NB4 (cell line): ENCODE results near the gene AKIRIN1.
"Not testable (repeated sequence)": the region's sequence is repeated elsewhere in the genome, so short reads cannot be mapped to it uniquely, and the experiment has no call there.

Experiments
- POLR2A ChIP-seq: IDR thresholded peaks from 2 replicates; pipeline ENCODE4 v1.6.1; 2011; ENCODE audit warnings: mild to moderate bottlenecking; ENCODE audit not compliant: insufficient read length; ENCODE audit errors: extremely low read depth
- TF ChIP-seq, protein P1 (sequence below): IDR thresholded peaks from one replicate; pipeline ENCODE4 v1.5.1; 2012; ENCODE audit warnings: low read depth, low read length

DNA sequence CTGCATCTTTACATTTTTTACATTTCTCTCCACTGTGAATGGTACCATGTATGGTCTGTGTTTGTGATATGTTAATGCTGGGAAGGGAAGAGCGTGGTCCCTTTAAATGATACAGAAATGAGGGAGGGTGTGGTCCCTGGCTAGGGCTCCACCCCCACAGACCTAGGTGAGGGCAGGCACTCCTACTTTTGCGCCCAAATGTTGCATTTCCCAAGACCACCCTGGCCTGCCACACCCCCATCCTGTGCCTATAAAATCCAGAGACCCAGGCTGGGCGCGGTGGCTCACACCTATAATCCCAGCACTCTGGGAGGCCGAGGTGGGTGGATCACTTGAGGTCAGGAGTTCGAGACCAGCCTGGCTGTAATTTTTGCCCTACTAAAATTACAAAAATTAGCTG lies 17.9 kb upstream of the AKIRIN1 start:
- TF ChIP-seq, protein P1, sequence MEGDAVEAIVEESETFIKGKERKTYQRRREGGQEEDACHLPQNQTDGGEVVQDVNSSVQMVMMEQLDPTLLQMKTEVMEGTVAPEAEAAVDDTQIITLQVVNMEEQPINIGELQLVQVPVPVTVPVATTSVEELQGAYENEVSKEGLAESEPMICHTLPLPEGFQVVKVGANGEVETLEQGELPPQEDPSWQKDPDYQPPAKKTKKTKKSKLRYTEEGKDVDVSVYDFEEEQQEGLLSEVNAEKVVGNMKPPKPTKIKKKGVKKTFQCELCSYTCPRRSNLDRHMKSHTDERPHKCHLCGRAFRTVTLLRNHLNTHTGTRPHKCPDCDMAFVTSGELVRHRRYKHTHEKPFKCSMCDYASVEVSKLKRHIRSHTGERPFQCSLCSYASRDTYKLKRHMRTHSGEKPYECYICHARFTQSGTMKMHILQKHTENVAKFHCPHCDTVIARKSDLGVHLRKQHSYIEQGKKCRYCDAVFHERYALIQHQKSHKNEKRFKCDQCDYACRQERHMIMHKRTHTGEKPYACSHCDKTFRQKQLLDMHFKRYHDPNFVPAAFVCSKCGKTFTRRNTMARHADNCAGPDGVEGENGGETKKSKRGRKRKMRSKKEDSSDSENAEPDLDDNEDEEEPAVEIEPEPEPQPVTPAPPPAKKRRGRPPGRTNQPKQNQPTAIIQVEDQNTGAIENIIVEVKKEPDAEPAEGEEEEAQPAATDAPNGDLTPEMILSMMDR, result not testable (repeated sequence)
- TF ChIP-seq POLR2A, result not testable (repeated sequence)
